ENCODE results near the gene MBOAT7.

The MBOAT7 gene

GRCh38 chr19:54137699-54138488 is 51.5 kb downstream of the MBOAT7 start, which contains the start of gene CNOT3:
Gene CNOT3 (plus strand): TSS chr19:54137762. CDS start chr19:54142979, 5,217 bp downstream.
- DNase-seq, result peak; percentile 49

GRCh38 chr19:54136864-54137698 is 52.3 kb downstream of the MBOAT7 start:
- DNase-seq, result peak; percentile 100

GRCh38 chr19:54136086-54136863 is 53.1 kb downstream of the MBOAT7 start:
- no peak for DNase-seq

- DNase-seq, result no peak
These were observed 55.3 kb downstream of the MBOAT7 start for GRCh38 chr19:54133957-54134590.

- DNase-seq, result no peak
These were observed 55.9 kb downstream of the MBOAT7 start for GRCh38 chr19:54133312-54133956.

- DNase-seq, result no peak
These were observed 59.8 kb downstream of the MBOAT7 start for GRCh38 chr19:54129617-54129996.

GRCh38 chr19:54128796-54129616 is 60.4 kb downstream of the MBOAT7 start:
- no peak for DNase-seq

- no peak for DNase-seq
These were observed 61.0 kb downstream of the MBOAT7 start for GRCh38 chr19:54128441-54128725.

- no peak for DNase-seq
These were observed 61.5 kb downstream of the MBOAT7 start for GRCh38 chr19:54127688-54128440.

- DNase-seq, result no peak
These were observed 63.7 kb downstream of the MBOAT7 start for GRCh38 chr19:54125713-54126112.

GRCh38 chr19:54124393-54124792 is 65.0 kb downstream of the MBOAT7 start:
- no peak for DNase-seq

GRCh38 chr19:54123682-54124081 is 65.7 kb downstream of the MBOAT7 start:
- no peak for DNase-seq

Data from CD4-positive, alpha-beta T cell treated with Interleukin-12 subunit alpha and Interleukin-12 subunit beta, for 1 hour (primary cell).